Breast epithelium (tissue), 3 donors: ENCODE results near the gene CHRNA1.

ENCODE experiments used
- CTCF ChIP-seq, 3 donors: fragments of 450-650 bp; IDR thresholded peaks; one replicate each; pipeline ENCODE4 v1.5.1; 2016 to 2017; ENCODE audit warnings: antibody characterized with exemption in 3 of 3, mild to moderate bottlenecking in 3 of 3, moderate library complexity in 3 of 3
- POLR2A ChIP-seq: fragments of 450-650 bp; IDR thresholded peaks from one replicate; pipeline ENCODE4 v1.6.1; 2016; ENCODE audit warnings: antibody characterized with exemption, mild to moderate bottlenecking, moderate library complexity

DNA sequence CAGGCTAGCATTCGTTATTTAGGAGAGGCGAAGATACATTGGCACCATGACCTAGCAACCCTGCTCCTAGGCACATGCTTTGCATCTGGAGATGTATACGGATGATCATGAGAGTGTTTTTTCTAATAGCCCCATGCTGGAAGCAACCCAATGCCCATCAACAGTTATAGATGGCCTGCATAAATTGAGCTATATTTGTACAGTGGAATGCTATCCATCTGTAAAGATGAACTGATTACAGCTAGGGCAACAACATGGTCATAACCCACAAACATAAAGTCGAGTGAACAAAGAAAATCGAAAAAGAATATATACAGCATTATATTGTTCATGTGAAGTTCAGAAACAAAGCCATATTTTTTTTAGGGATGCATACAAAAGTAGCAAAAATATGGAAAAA, 20.6 kb upstream of the CHRNA1 start:
- TF ChIP-seq CTCF (IDR thresholded peaks at IDR 0.05) (no peak), POLR2A (no peak)
